ENCODE data around the gene ADAMTSL1.

ADAMTSL1 gene

GRCh38 chr9:18457510-18457909 lies 16.4 kb upstream of the ADAMTSL1 start:
- Histone ChIP-seq H3K27ac (no peak overlapping the region), H3K36me3 (no peaks in the 10 kb centered on the region), H3K9me3 (ENCODE audit: severe bottlenecking) (no peaks in the 10 kb centered on the region), H3K27me3 (ENCODE audit: insufficient read depth, low read depth, severe bottlenecking) (no peaks in the 10 kb centered on the region), H3K4me3 (ENCODE audit: low read depth, low read length) (no peak overlapping the region)
- TF ChIP-seq CTCF (IDR thresholded peaks at IDR 0.05; ENCODE audit: low read depth, low read length): no peak
- DNase-seq: no peak

GRCh38 chr9:18459962-18460584 lies 13.9 kb upstream of the ADAMTSL1 start:
- Histone ChIP-seq H3K36me3 (no peaks in the 10 kb centered on the region), H3K27me3 (ENCODE audit: insufficient read depth, low read depth, severe bottlenecking) (no peaks in the 10 kb centered on the region), H3K9me3 (ENCODE audit: severe bottlenecking) (no peaks in the 10 kb centered on the region), H3K4me3 (ENCODE audit: low read depth, low read length) (no peak overlapping the region), H3K27ac (no peak overlapping the region)
- no peak for DNase-seq
- TF ChIP-seq CTCF (IDR thresholded peaks at IDR 0.05; ENCODE audit: low read depth, low read length): no peak

GRCh38 chr9:18461496-18461895 lies 12.5 kb upstream of the ADAMTSL1 start:
- DNase-seq: no peak
- Histone ChIP-seq H3K36me3 (no peaks in the 10 kb centered on the region), H3K27ac (no peak overlapping the region), H3K4me3 (ENCODE audit: low read depth, low read length) (no peak overlapping the region), H3K27me3 (ENCODE audit: insufficient read depth, low read depth, severe bottlenecking) (no peaks in the 10 kb centered on the region), H3K9me3 (ENCODE audit: severe bottlenecking) (no peaks in the 10 kb centered on the region)
- TF ChIP-seq CTCF (IDR thresholded peaks at IDR 0.05; ENCODE audit: low read depth, low read length): no peak

GRCh38 chr9:18463991-18464390 lies 10.0 kb upstream of the ADAMTSL1 start:
- Histone ChIP-seq H3K36me3 (no peaks in the 10 kb centered on the region), H3K27me3 (ENCODE audit: insufficient read depth, low read depth, severe bottlenecking) (no peaks in the 10 kb centered on the region), H3K9me3 (ENCODE audit: severe bottlenecking) (no peaks in the 10 kb centered on the region), H3K27ac (no peak overlapping the region), H3K4me3 (ENCODE audit: low read depth, low read length) (no peak overlapping the region)
- no peak for DNase-seq
- no peak for TF ChIP-seq CTCF (IDR thresholded peaks at IDR 0.05; ENCODE audit: low read depth, low read length)

- Histone ChIP-seq H3K36me3 (no peaks in the 10 kb centered on the region), H3K27ac (no peak overlapping the region), H3K9me3 (ENCODE audit: severe bottlenecking) (no peaks in the 10 kb centered on the region), H3K27me3 (ENCODE audit: insufficient read depth, low read depth, severe bottlenecking) (no peaks in the 10 kb centered on the region), H3K4me3 (ENCODE audit: low read depth, low read length) (no peak overlapping the region)
- no peak for DNase-seq
- no peak for TF ChIP-seq CTCF (IDR thresholded peaks at IDR 0.05; ENCODE audit: low read depth, low read length)
Measured at GRCh38 chr9:18466101-18466500, 7.9 kb upstream of the ADAMTSL1 start.

- H3K9me3 ChIP-seq (ENCODE audit: severe bottlenecking): no peaks in the 10 kb centered on the region
- no peak for TF ChIP-seq CTCF (IDR thresholded peaks at IDR 0.05; ENCODE audit: low read depth, low read length)
- no peak overlapping the region for H3K4me3 ChIP-seq (ENCODE audit: low read depth, low read length)
- no peaks in the 10 kb centered on the region for H3K27me3 ChIP-seq (ENCODE audit: insufficient read depth, low read depth, severe bottlenecking)
- no peaks in the 10 kb centered on the region for H3K36me3 ChIP-seq
- no peak overlapping the region for H3K27ac ChIP-seq
- DNase-seq: no peak
Measured at GRCh38 chr9:18467696-18468095, 6.3 kb upstream of the ADAMTSL1 start.
